GF-D8 (cell line): ENCODE measurements around the gene GHRHR.

Experiments used
- DNase-seq: peaks from one replicate; lab custom pipeline; 2025; lab: John Stamatoyannopoulos, UW

The GHRHR gene

GRCh38 chr7:30928254-30928872 is 35.4 kb upstream of the GHRHR start:
- no peak for DNase-seq

GRCh38 chr7:30929686-30930085 is 34.1 kb upstream of the GHRHR start:
- no peak for DNase-seq

- no peak for DNase-seq
Observed at GRCh38 chr7:30930621-30931020, 33.1 kb upstream of the GHRHR start.

GRCh38 chr7:30931161-30931928 is 32.4 kb upstream of the GHRHR start:
- DNase-seq, result no peak

GRCh38 chr7:30931929-30932540 is 31.7 kb upstream of the GHRHR start:
- DNase-seq, result no peak

- DNase-seq, result no peak
Observed at GRCh38 chr7:30932562-30932961, 31.2 kb upstream of the GHRHR start.

- no peak for DNase-seq
Observed at GRCh38 chr7:30933124-30933974, 30.4 kb upstream of the GHRHR start.

- DNase-seq, result no peak
Observed at GRCh38 chr7:30934225-30934624, 29.5 kb upstream of the GHRHR start.

- no peak for DNase-seq
Observed at GRCh38 chr7:30934732-30935568, 28.8 kb upstream of the GHRHR start.

- DNase-seq, result no peak
Observed at GRCh38 chr7:30935569-30935877, 28.2 kb upstream of the GHRHR start.

- DNase-seq, result no peak
Observed at GRCh38 chr7:30936650-30937245, 27.0 kb upstream of the GHRHR start.

- DNase-seq, result no peak
Observed at GRCh38 chr7:30937416-30937815, 26.3 kb upstream of the GHRHR start.

GRCh38 chr7:30938435-30939316 is 25.1 kb upstream of the GHRHR start:
- DNase-seq, result no peak

GRCh38 chr7:30941582-30942323 is 22.0 kb upstream of the GHRHR start:
- no peak for DNase-seq

- no peak for DNase-seq
Observed at GRCh38 chr7:30950197-30950596, 13.6 kb upstream of the GHRHR start.

- no peak for DNase-seq
Observed at GRCh38 chr7:30954914-30955313, 8.8 kb upstream of the GHRHR start.

GRCh38 chr7:30956704-30957103 is 7.0 kb upstream of the GHRHR start:
- DNase-seq, result no peak

GRCh38 chr7:30965372-30965771 is 1.6 kb downstream of the GHRHR start:
- no peak for DNase-seq

- no peak for DNase-seq
Observed at GRCh38 chr7:30965883-30966282, 2.1 kb downstream of the GHRHR start.

GRCh38 chr7:30968294-30968693 is 4.5 kb downstream of the GHRHR start:
- no peak for DNase-seq
